Pancreas (tissue), 10 donors: ENCODE results near the gene CATSPERB. TPM values are rescaled to one million over a fixed set of nuclear protein-coding genes. Genes with fewer than 3 reads are reported as not detected.

Experiments used
- ATAC-seq, 4 donors: fragments of 200-7000 bp; cut with Tn5 transposase; one replicate each; pipeline versions ENCODE4 v1.8.0 to v1.9.1; 2020; ENCODE audit warnings: mild to moderate bottlenecking in 4 of 4, moderate library complexity in 4 of 4
- DNase-seq, 6 donors: peaks; one replicate each; pipeline ENCODE4 v3.0.0-alpha.2; 2020
- FAIRE-seq: peaks from 2 replicates; lab custom pipeline; 2012; peaks lifted over from hg19 to GRCh38; lab: Jason Lieb, UNC
- H3K27ac ChIP-seq, 4 donors: fragments of 200-600 bp; sonication (generic); 1 replicate in 3 of 4; 2 replicates in 1 of 4; pipeline versions ENCODE4 v1.5.0 to v1.8.0; 2020
- H3K27me3 ChIP-seq, 4 donors: fragments of 200-600 bp; one replicate each; pipeline ENCODE4 v1.8.0; 2021
- H3K36me3 ChIP-seq, 3 donors: fragments of 200-600 bp; sonication (generic) in 1 of 3; one replicate each; pipeline versions ENCODE4 v1.5.0 to v1.8.0; 2020 to 2021
- H3K4me1 ChIP-seq, 3 donors: fragments of 200-600 bp; one replicate each; pipeline ENCODE4 v1.8.0; 2021
- H3K4me3 ChIP-seq, 4 donors: fragments of 200-600 bp; sonication (generic) in 2 of 4; one replicate each; pipeline versions ENCODE4 v1.5.0 to v1.8.0; 2020 to 2021
- H3K9me3 ChIP-seq, 4 donors: fragments of 200-600 bp; one replicate each; pipeline ENCODE4 v1.8.0; 2021
- WGBS, 2 donors: extraction: QIAGEN DNeasy Blood & Tissue Kit; methylation state at CpG; one replicate each; pipeline ENCODE4 v1.1.7; 2013; 5-methylcytosine and 5-hydroxymethylcytosine counted together
- intact Hi-C, 3 donors: fragments of 100-400 bp; cut with DNase I; formaldehyde crosslinking; loops; one replicate each; pipeline versions ENCODE4 v1.11.1 to v1.14.2; 2022
- polyA plus RNA-seq, 2 donors: library from polyadenylated mRNA; stranded (reverse); fragments of 200-250 nt; gene quantifications; one replicate each; pipeline ENCODE4 v1.2.3, GENCODE V29; 2013
- total RNA-seq, 6 donors: library from RNA; stranded (reverse); fragmentation: NEBNext Ultra II Directional in 4 of 6; extraction: Animal tissue kit (Norgen Biotek cat#: 25700) in 4 of 6; gene quantifications; one replicate each; pipeline versions ENCODE4 v1.2.1 to v1.2.4, GENCODE V29; 2021 to 2023
- TF ChIP-seq, protein P1 (sequence below), 4 donors: fragments of 200-600 bp; sonication (generic) in 3 of 4; IDR thresholded peaks; one replicate each; pipeline versions ENCODE4 v1.5.0 to v1.8.0; 2021; ENCODE audit warnings: antibody characterized with exemption in 4 of 4
- donor health status: healthy with polysubstance abuse.
- donor health status: DM: no; HTN: no; CAD: no; lungs with moderate emphysema.
- donor health status: DM: no; HTN: no; CAD: no.
- donor health status: control.
- donor health status: control.
- donor health status: Bipolar disorder and iron deficiency.
- donor health status: DM: yes; HTN: yes; CAD: no.
- donor health status: DM: no; HTN: no; CAD: no.
- donor health status: DM: no; HTN: no; CAD: no.
- donor health status: DM: yes; HTN: yes; CAD: no.

Gene CATSPERB
- total and polyA plus RNA-seq, 8 donors, result 6.0 to 40.0 (median 18.6) TPM

GRCh38 chr14:91533623-91534022, 198.3 kb downstream of the CATSPERB start:
- FAIRE-seq (no peak), ATAC-seq (no peak), DNase-seq (no peak)
- TF ChIP-seq, protein P1, sequence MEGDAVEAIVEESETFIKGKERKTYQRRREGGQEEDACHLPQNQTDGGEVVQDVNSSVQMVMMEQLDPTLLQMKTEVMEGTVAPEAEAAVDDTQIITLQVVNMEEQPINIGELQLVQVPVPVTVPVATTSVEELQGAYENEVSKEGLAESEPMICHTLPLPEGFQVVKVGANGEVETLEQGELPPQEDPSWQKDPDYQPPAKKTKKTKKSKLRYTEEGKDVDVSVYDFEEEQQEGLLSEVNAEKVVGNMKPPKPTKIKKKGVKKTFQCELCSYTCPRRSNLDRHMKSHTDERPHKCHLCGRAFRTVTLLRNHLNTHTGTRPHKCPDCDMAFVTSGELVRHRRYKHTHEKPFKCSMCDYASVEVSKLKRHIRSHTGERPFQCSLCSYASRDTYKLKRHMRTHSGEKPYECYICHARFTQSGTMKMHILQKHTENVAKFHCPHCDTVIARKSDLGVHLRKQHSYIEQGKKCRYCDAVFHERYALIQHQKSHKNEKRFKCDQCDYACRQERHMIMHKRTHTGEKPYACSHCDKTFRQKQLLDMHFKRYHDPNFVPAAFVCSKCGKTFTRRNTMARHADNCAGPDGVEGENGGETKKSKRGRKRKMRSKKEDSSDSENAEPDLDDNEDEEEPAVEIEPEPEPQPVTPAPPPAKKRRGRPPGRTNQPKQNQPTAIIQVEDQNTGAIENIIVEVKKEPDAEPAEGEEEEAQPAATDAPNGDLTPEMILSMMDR (IDR thresholded peaks at IDR 0.05), result no peak
- intact Hi-C loops, result no loop called here
- Histone ChIP-seq H3K4me3 (no peak overlapping the region), H3K36me3 (no peaks in the 10 kb centered on the region), H3K9me3 (no peaks in the 10 kb centered on the region), H3K27me3 (no peaks in the 10 kb centered on the region), H3K27ac (no peak overlapping the region), H3K4me1 (peaks cover 0 to 5% (median 0%) of the 10 kb centered on the region in 3 donors)
- WGBS, 2 donors, result 76 to 90% methylated on average over 3 of the region's 3 CpGs

Other genes starting within 250 kb of the CATSPERB start
- 10 to 100 TPM; 26.2 to 48.4 (median 33.0) TPM for gene PPP4R3A, start 221.8 kb downstream of the CATSPERB start, total RNA-seq
- gene PPP4R3A, start 221.8 kb downstream of the CATSPERB start, polyA plus RNA-seq, result 10 to 100 TPM; 34.7 to 45.7 TPM
- gene TC2N, start 135.4 kb upstream of the CATSPERB start, total RNA-seq, result 100 to 1,000 TPM in 5 of 6 donors, 10 to 100 TPM in 1; 96.5 to 215 (median 119) TPM
- gene TC2N, start 135.4 kb upstream of the CATSPERB start, polyA plus RNA-seq, result 10 to 100 TPM; 23.9 to 45.4 TPM
- gene FBLN5, start 215.6 kb upstream of the CATSPERB start, total RNA-seq, result 10 to 100 TPM; 11.5 to 34.3 (median 23.3) TPM
- gene FBLN5, start 215.6 kb upstream of the CATSPERB start, polyA plus RNA-seq, result 10 to 100 TPM; 21.4 to 22.5 TPM